ENCODE results near the gene ZMYND19. TPM values are rescaled to one million over a fixed set of nuclear protein-coding genes. Genes with fewer than 3 reads are reported as not detected.
A peak's percentile ranks its signal among the peaks of the same experiment; 100 is the strongest.

Gene ZMYND19
- total RNA-seq, 4 donors from 2014 or later, result 5.8 to 15.2 (median 11.8) TPM

GRCh38 chr9:137545123-137545522 is 45.2 kb downstream of the ZMYND19 start:
- H3K27me3 ChIP-seq, result no peaks in the 10 kb centered on the region
- intact Hi-C loops (cut with DNase I; ENCODE audit: low total_unique reads), result no loop called here
- H3K4me3 ChIP-seq, result no peak overlapping the region
- ATAC-seq (no peak), DNase-seq (peak; percentile 10 to 65)
- peaks cover 0 to 26% of the 10 kb centered on the region in 2 donors for H3K36me3 ChIP-seq
- TF ChIP-seq, protein P1, sequence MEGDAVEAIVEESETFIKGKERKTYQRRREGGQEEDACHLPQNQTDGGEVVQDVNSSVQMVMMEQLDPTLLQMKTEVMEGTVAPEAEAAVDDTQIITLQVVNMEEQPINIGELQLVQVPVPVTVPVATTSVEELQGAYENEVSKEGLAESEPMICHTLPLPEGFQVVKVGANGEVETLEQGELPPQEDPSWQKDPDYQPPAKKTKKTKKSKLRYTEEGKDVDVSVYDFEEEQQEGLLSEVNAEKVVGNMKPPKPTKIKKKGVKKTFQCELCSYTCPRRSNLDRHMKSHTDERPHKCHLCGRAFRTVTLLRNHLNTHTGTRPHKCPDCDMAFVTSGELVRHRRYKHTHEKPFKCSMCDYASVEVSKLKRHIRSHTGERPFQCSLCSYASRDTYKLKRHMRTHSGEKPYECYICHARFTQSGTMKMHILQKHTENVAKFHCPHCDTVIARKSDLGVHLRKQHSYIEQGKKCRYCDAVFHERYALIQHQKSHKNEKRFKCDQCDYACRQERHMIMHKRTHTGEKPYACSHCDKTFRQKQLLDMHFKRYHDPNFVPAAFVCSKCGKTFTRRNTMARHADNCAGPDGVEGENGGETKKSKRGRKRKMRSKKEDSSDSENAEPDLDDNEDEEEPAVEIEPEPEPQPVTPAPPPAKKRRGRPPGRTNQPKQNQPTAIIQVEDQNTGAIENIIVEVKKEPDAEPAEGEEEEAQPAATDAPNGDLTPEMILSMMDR (IDR thresholded peaks at IDR 0.05 in 4 of 5, conservative IDR thresholded peaks at IDR 0.05 in 1 of 5), result no peak
- no peak for TF ChIP-seq POLR2A (IDR thresholded peaks at IDR 0.05)
- H3K9me3 ChIP-seq, result no peaks in the 10 kb centered on the region
- H3K27ac ChIP-seq, result peak overlapping the region; percentile 14 to 65 (median 50)
- in situ Hi-C loops (cut with MboI; ENCODE audit: low sequenced_read_pairs in 4 of 4), result no loop called here
- peaks cover 29 to 39% of the 10 kb centered on the region in 2 donors for H3K4me1 ChIP-seq

GRCh38 chr9:137544176-137544760 is 46.0 kb downstream of the ZMYND19 start:
- H3K27me3 ChIP-seq, result no peaks in the 10 kb centered on the region
- ATAC-seq (no peak), DNase-seq (no peak)
- H3K9me3 ChIP-seq, result no peaks in the 10 kb centered on the region
- peaks cover 0 to 35% of the 10 kb centered on the region in 2 donors for H3K36me3 ChIP-seq
- in situ Hi-C loops (cut with MboI; ENCODE audit: low sequenced_read_pairs in 4 of 4) (no loop called here), intact Hi-C loops (cut with DNase I; ENCODE audit: low total_unique reads) (no loop called here)
- peaks cover 23 to 38% of the 10 kb centered on the region in 2 donors for H3K4me1 ChIP-seq
- no peak overlapping the region for H3K4me3 ChIP-seq
- TF ChIP-seq POLR2A (IDR thresholded peaks at IDR 0.05), result no peak
- TF ChIP-seq, protein P1 (IDR thresholded peaks at IDR 0.05 in 4 of 5, conservative IDR thresholded peaks at IDR 0.05 in 1 of 5), result no peak
- H3K27ac ChIP-seq, result peak overlapping the region in 1 of 4 donors; percentile 49

GRCh38 chr9:137543237-137543963 is 46.9 kb downstream of the ZMYND19 start:
- intact Hi-C loops (cut with DNase I; ENCODE audit: low total_unique reads), result no loop called here
- DNase-seq, result no peak

DNA sequence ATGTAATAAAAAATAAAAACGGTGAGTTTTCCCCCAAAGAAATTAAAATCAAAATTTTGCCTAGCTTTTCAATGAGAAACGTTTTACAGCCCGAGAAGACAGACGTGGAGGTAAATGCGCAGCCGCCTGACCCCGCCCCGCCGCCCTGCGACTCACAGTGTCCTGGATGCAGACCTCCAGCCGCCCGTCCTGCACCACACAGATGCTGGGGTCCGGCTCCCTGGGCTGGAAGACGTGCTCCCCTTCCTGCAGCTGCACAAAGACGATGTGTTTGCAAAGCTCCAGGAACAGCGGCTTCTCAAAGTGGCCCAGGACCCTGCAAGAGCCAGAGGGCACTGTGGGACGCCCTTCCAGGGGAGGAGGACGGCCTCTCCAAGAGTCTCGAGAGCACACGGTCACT is 47.8 kb downstream of the ZMYND19 start:
- intact Hi-C loops (cut with DNase I; ENCODE audit: low total_unique reads), result no loop called here
- Histone ChIP-seq H3K4me1 (peaks cover 7 to 20% of the 10 kb centered on the region in 2 donors), H3K9me3 (no peaks in the 10 kb centered on the region), H3K36me3 (peaks cover 0 to 53% of the 10 kb centered on the region in 2 donors), H3K27ac (no peak overlapping the region), H3K27me3 (no peaks in the 10 kb centered on the region), H3K4me3 (no peak overlapping the region)
- DNase-seq, result no peak
- in situ Hi-C loops (cut with MboI; ENCODE audit: low sequenced_read_pairs in 4 of 4), result no loop called here
- TF ChIP-seq, protein P1 (IDR thresholded peaks at IDR 0.05 in 4 of 5, conservative IDR thresholded peaks at IDR 0.05 in 1 of 5), result no peak
- no peak for TF ChIP-seq POLR2A (IDR thresholded peaks at IDR 0.05)
- no peak for ATAC-seq

More at GRCh38 chr9:137543237-137543963, 46.9 kb downstream of the ZMYND19 start:
- in situ Hi-C loops (cut with MboI; ENCODE audit: low sequenced_read_pairs in 4 of 4), result no loop called here
- Histone ChIP-seq H3K27me3 (no peaks in the 10 kb centered on the region), H3K9me3 (no peaks in the 10 kb centered on the region), H3K4me3 (no peak overlapping the region), H3K4me1 (peaks cover 15 to 30% of the 10 kb centered on the region in 2 donors), H3K36me3 (peaks cover 0 to 44% of the 10 kb centered on the region in 2 donors), H3K27ac (no peak overlapping the region)
- no peak for ATAC-seq
- TF ChIP-seq, protein P1 (IDR thresholded peaks at IDR 0.05 in 4 of 5, conservative IDR thresholded peaks at IDR 0.05 in 1 of 5), result no peak
- TF ChIP-seq POLR2A (IDR thresholded peaks at IDR 0.05), result no peak
